Measurements from ENCODE around the gene DNAJC4.

Gene DNAJC4

DNA sequence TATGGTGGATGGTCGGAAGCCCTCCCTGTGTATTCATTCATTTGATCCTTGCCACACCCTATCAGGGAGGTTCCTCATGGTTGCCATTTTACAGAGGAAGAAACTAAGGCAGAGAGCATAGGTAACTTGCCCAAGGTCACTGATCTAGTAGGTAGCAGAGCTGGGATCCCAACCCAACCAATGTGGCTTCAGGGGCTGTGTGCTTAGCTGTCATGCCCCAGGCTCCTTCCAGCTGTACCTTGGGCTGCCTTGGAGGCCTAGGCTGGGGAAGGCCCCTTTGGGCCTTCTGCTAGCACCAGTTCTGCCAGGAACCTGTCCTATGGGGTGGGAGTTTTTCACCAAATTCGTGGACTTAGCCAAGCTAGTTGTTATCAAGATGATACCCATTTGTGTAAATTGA is 45.5 kb downstream of the DNAJC4 start:
- DNase-seq (ENCODE audit: low spot score), result no peak
- in situ Hi-C loops (cut with MboI; ENCODE audit: low pct_unique_long_range_greater_than_20kb, low sequenced_read_pairs, unreplicated experiment), result no loop called here
- TF ChIP-seq, protein P1, sequence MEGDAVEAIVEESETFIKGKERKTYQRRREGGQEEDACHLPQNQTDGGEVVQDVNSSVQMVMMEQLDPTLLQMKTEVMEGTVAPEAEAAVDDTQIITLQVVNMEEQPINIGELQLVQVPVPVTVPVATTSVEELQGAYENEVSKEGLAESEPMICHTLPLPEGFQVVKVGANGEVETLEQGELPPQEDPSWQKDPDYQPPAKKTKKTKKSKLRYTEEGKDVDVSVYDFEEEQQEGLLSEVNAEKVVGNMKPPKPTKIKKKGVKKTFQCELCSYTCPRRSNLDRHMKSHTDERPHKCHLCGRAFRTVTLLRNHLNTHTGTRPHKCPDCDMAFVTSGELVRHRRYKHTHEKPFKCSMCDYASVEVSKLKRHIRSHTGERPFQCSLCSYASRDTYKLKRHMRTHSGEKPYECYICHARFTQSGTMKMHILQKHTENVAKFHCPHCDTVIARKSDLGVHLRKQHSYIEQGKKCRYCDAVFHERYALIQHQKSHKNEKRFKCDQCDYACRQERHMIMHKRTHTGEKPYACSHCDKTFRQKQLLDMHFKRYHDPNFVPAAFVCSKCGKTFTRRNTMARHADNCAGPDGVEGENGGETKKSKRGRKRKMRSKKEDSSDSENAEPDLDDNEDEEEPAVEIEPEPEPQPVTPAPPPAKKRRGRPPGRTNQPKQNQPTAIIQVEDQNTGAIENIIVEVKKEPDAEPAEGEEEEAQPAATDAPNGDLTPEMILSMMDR (IDR thresholded peaks at IDR 0.05; ENCODE audit: extremely low read depth, insufficient read depth, missing control alignments), result no peak

DNA sequence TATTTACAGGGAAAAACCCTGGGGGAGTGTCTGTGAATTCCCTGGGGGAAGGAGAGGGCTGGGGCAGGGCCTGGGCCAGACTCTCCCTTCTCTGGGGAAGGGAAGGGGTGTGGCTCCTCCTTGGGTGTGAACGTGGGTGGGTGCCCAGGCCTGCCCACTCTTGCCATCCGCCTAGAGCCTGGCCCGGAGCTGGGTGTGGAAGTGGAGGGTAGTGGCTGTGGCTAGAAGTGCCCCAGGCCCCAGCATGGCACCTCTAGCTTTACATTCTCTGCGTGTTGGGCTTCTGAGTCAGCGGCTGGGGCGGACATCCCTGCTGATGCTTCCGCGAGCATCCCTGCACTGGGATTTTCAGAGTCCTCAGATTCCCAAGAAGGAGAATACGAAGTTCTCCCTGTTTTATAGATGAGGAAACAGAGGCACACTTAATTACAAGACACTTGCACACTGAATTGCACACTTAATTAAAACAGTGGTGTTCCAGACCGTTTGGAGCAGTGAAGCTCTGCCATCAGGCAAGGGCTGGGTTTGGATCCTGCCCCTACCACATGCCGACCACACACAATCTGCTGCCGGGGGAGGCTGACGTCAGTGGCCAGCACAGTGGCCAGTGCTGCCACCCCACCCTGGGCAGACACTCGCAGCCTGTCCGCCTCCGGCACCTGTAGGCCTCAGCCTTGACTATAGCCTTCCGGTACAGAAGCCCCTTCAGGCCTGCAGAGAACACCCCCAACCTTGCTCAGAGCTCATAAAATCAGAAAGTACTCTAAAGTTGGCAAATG is 46.5 kb downstream of the DNAJC4 start:
- in situ Hi-C loops (cut with MboI; ENCODE audit: low pct_unique_long_range_greater_than_20kb, low sequenced_read_pairs, unreplicated experiment), result no loop called here
- TF ChIP-seq, protein P1 (IDR thresholded peaks at IDR 0.05; ENCODE audit: extremely low read depth, insufficient read depth, missing control alignments), result no peak
- DNase-seq (ENCODE audit: low spot score), result no peak

DNA sequence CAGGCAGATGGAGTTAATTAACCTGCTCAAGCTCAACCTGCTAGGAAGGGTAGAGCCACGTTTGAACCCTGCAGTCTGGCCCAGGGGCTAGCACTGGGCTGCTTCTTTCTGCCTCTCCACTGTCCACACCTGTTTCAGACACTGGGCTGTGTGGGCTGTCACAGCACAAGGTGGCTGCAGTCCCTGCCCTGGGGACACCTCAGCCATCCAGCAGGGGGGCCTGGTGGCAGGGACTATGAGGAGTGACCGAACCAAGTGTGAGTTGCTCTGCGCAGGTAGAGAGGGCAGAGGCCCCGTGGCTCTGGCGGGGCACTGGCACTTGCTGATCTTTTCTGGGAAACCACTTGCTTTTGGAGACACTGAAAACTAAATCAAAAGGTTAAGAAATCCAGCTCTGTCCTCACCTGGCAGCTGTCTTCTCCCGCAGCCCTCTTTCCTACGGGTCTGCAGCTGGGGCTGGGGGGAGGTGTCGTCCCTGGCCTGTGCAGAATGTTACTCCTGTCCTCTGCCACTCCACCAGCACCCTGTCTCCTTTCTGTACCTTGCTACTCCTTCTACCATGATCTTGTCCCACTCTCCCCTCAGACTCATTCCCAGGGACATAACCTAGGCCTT is 48.3 kb downstream of the DNAJC4 start:
- DNase-seq (ENCODE audit: low spot score), result no peak
- in situ Hi-C loops (cut with MboI; ENCODE audit: low pct_unique_long_range_greater_than_20kb, low sequenced_read_pairs, unreplicated experiment), result no loop called here
- TF ChIP-seq, protein P1 (IDR thresholded peaks at IDR 0.05; ENCODE audit: extremely low read depth, insufficient read depth, missing control alignments), result no peak

DNA sequence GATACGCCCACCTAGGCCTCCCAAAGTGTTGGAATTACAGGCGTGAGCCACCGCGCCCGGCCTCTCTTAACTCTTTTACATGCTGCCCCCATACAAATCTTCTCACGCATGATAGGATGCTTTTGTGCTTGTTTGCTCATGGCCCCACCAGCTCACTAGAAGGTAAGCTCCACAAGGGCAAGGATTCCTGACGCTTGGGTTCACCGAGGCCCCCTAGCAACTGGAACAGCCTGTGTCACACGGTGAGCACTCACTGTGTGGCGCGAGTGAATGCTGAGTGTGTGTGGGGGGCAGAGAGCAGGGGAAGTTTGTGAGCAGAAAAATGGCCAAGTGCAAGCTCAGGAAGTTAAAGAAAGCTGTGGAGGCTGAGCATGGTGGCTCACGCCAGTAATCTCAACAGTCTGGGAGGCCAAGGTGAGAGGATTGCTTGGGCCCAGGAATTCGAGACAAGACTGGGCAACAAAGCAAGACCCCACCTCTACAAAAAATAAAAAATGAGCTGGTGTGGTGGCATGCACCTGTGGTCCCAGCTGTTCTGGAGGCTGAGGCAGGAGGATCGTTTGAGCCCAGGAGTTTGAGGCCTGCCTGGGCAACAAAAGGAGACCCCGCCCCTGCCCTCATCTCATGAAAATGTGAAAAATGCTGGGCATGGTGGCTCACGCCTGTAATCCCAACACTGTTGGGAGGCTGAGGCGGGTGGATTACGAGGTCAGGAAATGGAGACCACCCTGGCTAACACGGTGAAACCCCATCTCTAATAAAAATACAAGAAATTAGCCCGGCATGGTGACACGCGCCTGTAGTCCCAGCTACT is 51.8 kb downstream of the DNAJC4 start:
- no peak for DNase-seq (ENCODE audit: low spot score)
- TF ChIP-seq, protein P1 (IDR thresholded peaks at IDR 0.05; ENCODE audit: extremely low read depth, insufficient read depth, missing control alignments), result no peak

DNA sequence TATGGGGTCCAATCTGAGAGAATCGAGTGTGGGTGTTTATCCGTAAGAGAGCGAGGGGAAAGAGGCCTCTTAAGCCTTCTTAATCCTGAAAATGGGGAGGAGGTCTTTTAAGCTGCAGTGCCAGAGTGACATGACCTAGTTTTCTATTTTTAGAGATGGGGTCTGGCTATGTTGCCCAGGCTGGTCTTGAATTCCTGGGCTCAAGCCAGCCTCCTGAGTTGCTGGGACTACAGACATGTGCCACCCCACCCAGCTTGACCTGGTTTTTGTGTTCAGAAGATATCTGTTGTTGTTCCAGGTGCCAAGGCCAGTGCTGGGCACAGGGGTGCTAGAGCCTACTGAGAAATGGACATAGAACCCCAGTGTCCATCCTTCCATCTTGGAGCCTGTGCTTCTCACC is 52.7 kb downstream of the DNAJC4 start:
- TF ChIP-seq, protein P1 (IDR thresholded peaks at IDR 0.05; ENCODE audit: extremely low read depth, insufficient read depth, missing control alignments), result no peak
- in situ Hi-C loops (cut with MboI; ENCODE audit: low pct_unique_long_range_greater_than_20kb, low sequenced_read_pairs, unreplicated experiment), result no loop called here
- DNase-seq (ENCODE audit: low spot score), result no peak

More for the DNA sequence above, 51.8 kb downstream of the DNAJC4 start:
- in situ Hi-C loops (cut with MboI; ENCODE audit: low pct_unique_long_range_greater_than_20kb, low sequenced_read_pairs, unreplicated experiment), result no loop called here
